ENCODE results near the gene SH3RF3. TPM values are rescaled to one million over a fixed set of nuclear protein-coding genes. Genes with fewer than 3 reads are reported as not detected.

SH3RF3 gene
- total RNA-seq, 1 donor from 2014 or later, result 7.3 TPM

DNA sequence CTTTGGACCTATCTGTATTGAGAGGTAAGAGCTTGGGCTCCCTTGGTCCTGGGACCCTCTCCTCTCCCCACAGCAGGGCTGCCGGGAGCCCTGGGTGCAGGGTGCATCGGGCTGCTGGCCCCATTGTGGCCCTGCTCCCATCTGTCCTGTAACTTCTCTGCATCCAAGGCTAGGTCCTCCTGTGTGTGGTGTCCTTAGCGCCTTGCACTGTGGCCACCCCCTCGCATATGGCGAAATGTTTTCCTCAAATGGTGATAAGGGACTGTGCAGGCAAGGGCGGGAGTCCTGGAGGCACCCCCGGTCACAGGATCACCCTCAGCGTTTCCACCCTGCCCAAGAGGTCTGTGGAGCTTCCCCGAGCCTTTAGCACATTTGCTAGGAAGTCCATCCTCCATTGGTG lies 208.2 kb downstream of the SH3RF3 start:
- TF ChIP-seq EZH2 (IDR thresholded peaks at IDR 0.05; ENCODE audit: insufficient read depth, low read length), result no peak
- TF ChIP-seq, protein P1, sequence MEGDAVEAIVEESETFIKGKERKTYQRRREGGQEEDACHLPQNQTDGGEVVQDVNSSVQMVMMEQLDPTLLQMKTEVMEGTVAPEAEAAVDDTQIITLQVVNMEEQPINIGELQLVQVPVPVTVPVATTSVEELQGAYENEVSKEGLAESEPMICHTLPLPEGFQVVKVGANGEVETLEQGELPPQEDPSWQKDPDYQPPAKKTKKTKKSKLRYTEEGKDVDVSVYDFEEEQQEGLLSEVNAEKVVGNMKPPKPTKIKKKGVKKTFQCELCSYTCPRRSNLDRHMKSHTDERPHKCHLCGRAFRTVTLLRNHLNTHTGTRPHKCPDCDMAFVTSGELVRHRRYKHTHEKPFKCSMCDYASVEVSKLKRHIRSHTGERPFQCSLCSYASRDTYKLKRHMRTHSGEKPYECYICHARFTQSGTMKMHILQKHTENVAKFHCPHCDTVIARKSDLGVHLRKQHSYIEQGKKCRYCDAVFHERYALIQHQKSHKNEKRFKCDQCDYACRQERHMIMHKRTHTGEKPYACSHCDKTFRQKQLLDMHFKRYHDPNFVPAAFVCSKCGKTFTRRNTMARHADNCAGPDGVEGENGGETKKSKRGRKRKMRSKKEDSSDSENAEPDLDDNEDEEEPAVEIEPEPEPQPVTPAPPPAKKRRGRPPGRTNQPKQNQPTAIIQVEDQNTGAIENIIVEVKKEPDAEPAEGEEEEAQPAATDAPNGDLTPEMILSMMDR (IDR thresholded peaks at IDR 0.05; ENCODE audit: insufficient read depth, low read depth, low read length), result no peak
- Mint-ChIP-seq H3K27ac (ENCODE audit: unreplicated experiment) (no peak overlapping the region), H3K9me3 (ENCODE audit: unreplicated experiment) (peaks cover 4% of the 10 kb centered on the region), H3K4me3 (ENCODE audit: unreplicated experiment) (no peak overlapping the region), H3K4me1 (ENCODE audit: low read depth, unreplicated experiment) (peaks cover 33% of the 10 kb centered on the region), H3K36me3 (ENCODE audit: low read depth, unreplicated experiment) (peaks cover 5% of the 10 kb centered on the region), H3K27me3 (ENCODE audit: low read depth, unreplicated experiment) (no peaks in the 10 kb centered on the region)
- H3K9me3 ChIP-seq (ENCODE audit: insufficient read depth, low read depth, low read length), result no peaks in the 10 kb centered on the region
- H2AFZ ChIP-seq (ENCODE audit: low read depth, low read length), result no peak overlapping the region
- FAIRE-seq (no peak), DNase-seq (ENCODE audit: low read depth) (no peak)
- H3K9ac ChIP-seq (ENCODE audit: low read length), result no peak overlapping the region
- no peaks in the 10 kb centered on the region for H3K79me2 ChIP-seq (ENCODE audit: insufficient read depth, low read length)
- H3K27me3 ChIP-seq (ENCODE audit: insufficient read depth, low read length), result no peaks in the 10 kb centered on the region
- H3K36me3 ChIP-seq (ENCODE audit: insufficient read depth, low read length), result no peaks in the 10 kb centered on the region
- no peak overlapping the region for H3K4me2 ChIP-seq (ENCODE audit: low read length)
- H3K27ac ChIP-seq (ENCODE audit: low read depth, low read length), result no peak overlapping the region
- no peaks in the 10 kb centered on the region for H4K20me1 ChIP-seq (ENCODE audit: insufficient read depth, low read length)
- H3K4me1 ChIP-seq (ENCODE audit: insufficient read depth, low read length), result peaks cover 48% of the 10 kb centered on the region
- no peak overlapping the region for H3K4me3 ChIP-seq (ENCODE audit: insufficient read depth, low read depth, low read length)

DNA sequence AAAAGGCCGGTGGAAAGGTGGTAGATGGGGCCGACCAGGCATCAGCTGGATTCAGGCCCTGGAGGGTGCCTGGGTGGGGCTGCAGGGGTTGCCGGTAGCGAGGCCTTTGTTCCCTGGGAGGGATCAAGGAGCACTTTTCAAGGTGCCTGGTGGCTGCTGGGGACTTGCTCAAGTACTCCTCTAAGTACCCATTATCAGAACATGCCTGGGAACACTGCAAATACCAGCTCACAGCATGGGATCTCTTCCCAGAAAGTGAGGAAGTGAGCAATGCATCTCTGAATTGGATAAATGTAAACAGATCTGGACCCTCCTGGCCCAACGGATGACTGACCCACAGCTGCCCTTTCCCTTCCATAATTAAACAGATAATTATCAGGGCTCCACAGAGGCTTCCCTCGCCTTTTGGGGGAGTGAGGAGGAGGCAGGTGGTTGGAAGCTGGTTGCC lies 210.5 kb downstream of the SH3RF3 start:
- peaks cover 35% of the 10 kb centered on the region for H3K4me1 ChIP-seq (ENCODE audit: insufficient read depth, low read length)
- H3K27me3 Mint-ChIP-seq (ENCODE audit: low read depth, unreplicated experiment), result peaks cover 8% of the 10 kb centered on the region
- H3K4me1 Mint-ChIP-seq (ENCODE audit: low read depth, unreplicated experiment), result peaks cover 22% of the 10 kb centered on the region
- H3K36me3 Mint-ChIP-seq (ENCODE audit: low read depth, unreplicated experiment), result peaks cover 5% of the 10 kb centered on the region
- FAIRE-seq, result no peak
- H3K9ac ChIP-seq (ENCODE audit: low read length), result peak overlapping the region; percentile 17
- no peaks in the 10 kb centered on the region for H3K27me3 ChIP-seq (ENCODE audit: insufficient read depth, low read length)
- TF ChIP-seq, protein P1 (IDR thresholded peaks at IDR 0.05; ENCODE audit: insufficient read depth, low read depth, low read length), result no peak
- TF ChIP-seq EZH2 (IDR thresholded peaks at IDR 0.05; ENCODE audit: insufficient read depth, low read length), result no peak
- no peak overlapping the region for H2AFZ ChIP-seq (ENCODE audit: low read depth, low read length)
- H3K79me2 ChIP-seq (ENCODE audit: insufficient read depth, low read length), result no peaks in the 10 kb centered on the region
- peaks cover 4% of the 10 kb centered on the region for H3K9me3 Mint-ChIP-seq (ENCODE audit: unreplicated experiment)
- no peak overlapping the region for H3K27ac Mint-ChIP-seq (ENCODE audit: unreplicated experiment)
- no peak overlapping the region for H3K4me3 ChIP-seq (ENCODE audit: insufficient read depth, low read depth, low read length)
- H3K9me3 ChIP-seq (ENCODE audit: insufficient read depth, low read depth, low read length), result no peaks in the 10 kb centered on the region
- no peak overlapping the region for H3K27ac ChIP-seq (ENCODE audit: low read depth, low read length)
- no peaks in the 10 kb centered on the region for H3K36me3 ChIP-seq (ENCODE audit: insufficient read depth, low read length)
- H3K4me3 Mint-ChIP-seq (ENCODE audit: unreplicated experiment), result no peak overlapping the region
- H4K20me1 ChIP-seq (ENCODE audit: insufficient read depth, low read length), result peaks cover 5% of the 10 kb centered on the region
- peak overlapping the region; percentile 20 for H3K4me2 ChIP-seq (ENCODE audit: low read length)
- DNase-seq (ENCODE audit: low read depth), result peak; percentile 83

DNA sequence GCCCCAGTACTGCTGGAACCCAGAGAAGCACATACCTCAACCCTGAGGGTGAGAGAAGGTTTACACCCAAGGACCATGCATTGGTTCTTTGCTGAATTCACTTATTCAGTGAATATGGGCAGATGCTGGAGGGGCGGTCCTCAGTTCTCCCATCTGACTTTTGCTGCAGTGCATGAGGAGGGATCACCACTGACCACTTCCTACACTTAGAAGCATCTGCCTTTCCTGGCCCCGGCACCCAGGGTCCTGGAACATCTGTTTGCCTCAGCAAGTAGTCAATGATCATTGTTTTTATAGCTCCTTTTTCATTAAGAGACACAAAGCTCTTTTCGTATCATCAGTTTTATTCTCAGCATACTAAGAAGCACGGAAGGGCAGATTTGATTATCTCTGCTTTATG lies 211.4 kb downstream of the SH3RF3 start:
- Mint-ChIP-seq H3K4me3 (ENCODE audit: unreplicated experiment) (no peak overlapping the region), H3K27ac (ENCODE audit: unreplicated experiment) (no peak overlapping the region), H3K9me3 (ENCODE audit: unreplicated experiment) (peaks cover 4% of the 10 kb centered on the region), H3K4me1 (ENCODE audit: low read depth, unreplicated experiment) (peaks cover 20% of the 10 kb centered on the region), H3K36me3 (ENCODE audit: low read depth, unreplicated experiment) (peaks cover 5% of the 10 kb centered on the region), H3K27me3 (ENCODE audit: low read depth, unreplicated experiment) (peaks cover 9% of the 10 kb centered on the region)
- Histone ChIP-seq H3K27me3 (ENCODE audit: insufficient read depth, low read length) (no peaks in the 10 kb centered on the region), H3K9ac (ENCODE audit: low read length) (no peak overlapping the region), H3K4me3 (ENCODE audit: insufficient read depth, low read depth, low read length) (no peak overlapping the region), H3K9me3 (ENCODE audit: insufficient read depth, low read depth, low read length) (no peaks in the 10 kb centered on the region), H3K4me2 (ENCODE audit: low read length) (no peak overlapping the region), H3K4me1 (ENCODE audit: insufficient read depth, low read length) (peaks cover 29% of the 10 kb centered on the region), H2AFZ (ENCODE audit: low read depth, low read length) (no peak overlapping the region), H3K27ac (ENCODE audit: low read depth, low read length) (no peak overlapping the region), H3K36me3 (ENCODE audit: insufficient read depth, low read length) (no peaks in the 10 kb centered on the region), H3K79me2 (ENCODE audit: insufficient read depth, low read length) (no peaks in the 10 kb centered on the region), H4K20me1 (ENCODE audit: insufficient read depth, low read length) (peaks cover 12% of the 10 kb centered on the region)
- no peak for DNase-seq (ENCODE audit: low read depth)
- TF ChIP-seq, protein P1 (IDR thresholded peaks at IDR 0.05; ENCODE audit: insufficient read depth, low read depth, low read length), result no peak
- no peak for TF ChIP-seq EZH2 (IDR thresholded peaks at IDR 0.05; ENCODE audit: insufficient read depth, low read length)
- no peak for FAIRE-seq
